HFF-Myc (cell line): ENCODE data around the gene FNDC8.

Source experiments
- DNase-seq: peaks from one replicate; pipeline ENCODE4 v3.0.0-alpha.2; 2011; ENCODE audit warnings: low read depth; ENCODE audit errors: extremely low read depth
- H3K4me3 ChIP-seq: replicated peaks from 2 replicates; pipeline ENCODE4 v1.5.1; 2011; ENCODE audit warnings: low read depth, mild to moderate bottlenecking, control low read depth, low read length
- CTCF ChIP-seq: IDR thresholded peaks from 2 replicates; pipeline ENCODE4 v1.5.1; 2012; ENCODE audit warnings: mild to moderate bottlenecking, low read depth, low read length, control low read depth; ENCODE audit errors: missing control alignments

The FNDC8 gene

GRCh38 chr17:35160354-35161201, 39.2 kb downstream of the FNDC8 start:
- no peak overlapping the region for H3K4me3 ChIP-seq
- no peak for TF ChIP-seq CTCF
- no peak for DNase-seq

- TF ChIP-seq CTCF: no peak
- H3K4me3 ChIP-seq: no peak overlapping the region
- DNase-seq: no peak
Measured at GRCh38 chr17:35161281-35161761, 39.9 kb downstream of the FNDC8 start.

- TF ChIP-seq CTCF: no peak
- no peak for DNase-seq
- H3K4me3 ChIP-seq: no peak overlapping the region
Measured at GRCh38 chr17:35162755-35163154, 41.3 kb downstream of the FNDC8 start.

- H3K4me3 ChIP-seq: no peak overlapping the region
- TF ChIP-seq CTCF: no peak
- DNase-seq: no peak
Measured at GRCh38 chr17:35163886-35164285, 42.5 kb downstream of the FNDC8 start.

GRCh38 chr17:35164716-35165115, 43.3 kb downstream of the FNDC8 start:
- no peak for DNase-seq
- H3K4me3 ChIP-seq: no peak overlapping the region
- no peak for TF ChIP-seq CTCF

- no peak for DNase-seq
- H3K4me3 ChIP-seq: no peak overlapping the region
- TF ChIP-seq CTCF: no peak
Measured at GRCh38 chr17:35166526-35166925, 45.1 kb downstream of the FNDC8 start.
